Measurements from ENCODE around the gene ANO9. TPM values are rescaled to one million over a fixed set of nuclear protein-coding genes. Genes with fewer than 3 reads are reported as not detected.

ANO9 gene
- total and polyA plus RNA-seq, 4 donors, result 0.20 to 0.75 (median 0.40) TPM

- Histone ChIP-seq H3K9ac (ENCODE audit: low read depth in 1 of 2, low read length in 2 of 2) (no peak overlapping the region), H3K9me3 (ENCODE audit: control insufficient read depth in 4 of 4, low read length in 3 of 4) (no peaks in the 10 kb centered on the region), H3K36me3 (ENCODE audit: control insufficient read depth in 4 of 4, insufficient read depth in 3 of 4, low read depth in 1 of 4, low read length in 3 of 4) (peaks cover 0 to 20% (median 6%) of the 10 kb centered on the region in 4 donors), H3K27ac (ENCODE audit: low read depth in 1 of 2, low read length in 2 of 2) (no peak overlapping the region), H3K4me3 (ENCODE audit: low read depth in 1 of 3, low read length in 3 of 3) (no peak overlapping the region), H3K27me3 (ENCODE audit: control insufficient read depth in 4 of 4, insufficient read depth in 4 of 4, low read length in 3 of 4) (no peaks in the 10 kb centered on the region), H3K4me1 (ENCODE audit: control insufficient read depth in 4 of 4, insufficient read depth in 4 of 4, low read length in 3 of 4) (peaks cover 0 to 2% (median 0%) of the 10 kb centered on the region in 4 donors)
- no peak for TF ChIP-seq NR2F2 (IDR thresholded peaks at IDR 0.05)
- TF ChIP-seq FOXA2 (IDR thresholded peaks at IDR 0.05), result no peak
- no peak for TF ChIP-seq REST (IDR thresholded peaks at IDR 0.05)
- DNase-seq (ENCODE audit: low spot score), result no peak
- WGBS, result 95% methylated on average over 23 of the region's 23 CpGs
These were observed 44.4 kb upstream of the ANO9 start for GRCh38 chr11:486189-486588.

DNA sequence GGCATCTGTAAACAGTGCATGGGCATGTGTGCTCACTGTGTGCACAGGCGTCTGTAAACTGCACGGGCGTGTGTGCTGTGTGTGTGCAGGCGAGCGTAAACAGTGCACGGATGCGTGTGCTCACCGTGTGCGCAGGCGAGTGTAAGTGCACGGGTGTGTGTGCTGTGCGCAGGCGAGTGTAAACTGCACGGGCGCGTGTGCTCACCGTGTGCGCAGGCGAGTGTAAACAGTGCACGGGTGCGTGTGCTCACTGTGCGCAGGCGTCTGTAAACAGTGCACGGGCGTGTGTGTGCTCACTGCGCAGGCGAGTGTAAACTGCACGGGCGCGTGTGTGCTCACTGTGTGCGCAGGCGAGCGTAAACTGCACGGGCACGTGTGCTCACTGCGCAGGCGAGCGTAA is 42.8 kb upstream of the ANO9 start:
- WGBS, result 97% methylated on average over 38 of the region's 38 CpGs
- Histone ChIP-seq H3K4me3 (ENCODE audit: low read depth in 1 of 3, low read length in 3 of 3) (no peak overlapping the region), H3K27ac (ENCODE audit: low read depth in 1 of 2, low read length in 2 of 2) (no peak overlapping the region), H3K36me3 (ENCODE audit: control insufficient read depth in 4 of 4, insufficient read depth in 3 of 4, low read depth in 1 of 4, low read length in 3 of 4) (peaks cover 0 to 6% (median 1%) of the 10 kb centered on the region in 4 donors), H3K9ac (ENCODE audit: low read depth in 1 of 2, low read length in 2 of 2) (no peak overlapping the region), H3K27me3 (ENCODE audit: control insufficient read depth in 4 of 4, insufficient read depth in 4 of 4, low read length in 3 of 4) (no peaks in the 10 kb centered on the region), H3K9me3 (ENCODE audit: control insufficient read depth in 4 of 4, low read length in 3 of 4) (no peaks in the 10 kb centered on the region), H3K4me1 (ENCODE audit: control insufficient read depth in 4 of 4, insufficient read depth in 4 of 4, low read length in 3 of 4) (peaks cover 0 to 2% (median 0%) of the 10 kb centered on the region in 4 donors)
- DNase-seq (ENCODE audit: low spot score), result no peak
- no peak for TF ChIP-seq FOXA2 (IDR thresholded peaks at IDR 0.05)
- no peak for TF ChIP-seq SP1 (IDR thresholded peaks at IDR 0.05)
- no peak for TF ChIP-seq JUND (IDR thresholded peaks at IDR 0.05)
- TF ChIP-seq, protein P1, sequence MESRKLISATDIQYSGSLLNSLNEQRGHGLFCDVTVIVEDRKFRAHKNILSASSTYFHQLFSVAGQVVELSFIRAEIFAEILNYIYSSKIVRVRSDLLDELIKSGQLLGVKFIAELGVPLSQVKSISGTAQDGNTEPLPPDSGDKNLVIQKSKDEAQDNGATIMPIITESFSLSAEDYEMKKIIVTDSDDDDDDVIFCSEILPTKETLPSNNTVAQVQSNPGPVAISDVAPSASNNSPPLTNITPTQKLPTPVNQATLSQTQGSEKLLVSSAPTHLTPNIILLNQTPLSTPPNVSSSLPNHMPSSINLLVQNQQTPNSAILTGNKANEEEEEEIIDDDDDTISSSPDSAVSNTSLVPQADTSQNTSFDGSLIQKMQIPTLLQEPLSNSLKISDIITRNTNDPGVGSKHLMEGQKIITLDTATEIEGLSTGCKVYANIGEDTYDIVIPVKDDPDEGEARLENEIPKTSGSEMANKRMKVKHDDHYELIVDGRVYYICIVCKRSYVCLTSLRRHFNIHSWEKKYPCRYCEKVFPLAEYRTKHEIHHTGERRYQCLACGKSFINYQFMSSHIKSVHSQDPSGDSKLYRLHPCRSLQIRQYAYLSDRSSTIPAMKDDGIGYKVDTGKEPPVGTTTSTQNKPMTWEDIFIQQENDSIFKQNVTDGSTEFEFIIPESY (IDR thresholded peaks at IDR 0.05), result no peak
- TF ChIP-seq, protein P2, sequence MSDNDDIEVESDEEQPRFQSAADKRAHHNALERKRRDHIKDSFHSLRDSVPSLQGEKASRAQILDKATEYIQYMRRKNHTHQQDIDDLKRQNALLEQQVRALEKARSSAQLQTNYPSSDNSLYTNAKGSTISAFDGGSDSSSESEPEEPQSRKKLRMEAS (IDR thresholded peaks at IDR 0.05), result no peak
- TF ChIP-seq, protein P3, sequence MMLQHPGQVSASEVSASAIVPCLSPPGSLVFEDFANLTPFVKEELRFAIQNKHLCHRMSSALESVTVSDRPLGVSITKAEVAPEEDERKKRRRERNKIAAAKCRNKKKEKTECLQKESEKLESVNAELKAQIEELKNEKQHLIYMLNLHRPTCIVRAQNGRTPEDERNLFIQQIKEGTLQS (IDR thresholded peaks at IDR 0.05), result no peak
- no peak for TF ChIP-seq GABPA (IDR thresholded peaks at IDR 0.05 in 1 of 2, conservative IDR thresholded peaks at IDR 0.05 in 1 of 2)
- TF ChIP-seq HNF4G (IDR thresholded peaks at IDR 0.05), result no peak
- no peak for TF ChIP-seq FOXA1 (IDR thresholded peaks at IDR 0.05)
- TF ChIP-seq TAF1 (conservative IDR thresholded peaks at IDR 0.05), result no peak

GRCh38 chr11:479311-479710 is 37.5 kb upstream of the ANO9 start:
- no peak for DNase-seq (ENCODE audit: low spot score)
- H3K4me3 ChIP-seq (ENCODE audit: low read depth in 1 of 3, low read length in 3 of 3), result no peak overlapping the region
- TF ChIP-seq TAF1 (conservative IDR thresholded peaks at IDR 0.05) (no peak), RAD21 (IDR thresholded peaks at IDR 0.05) (no peak), GABPA (IDR thresholded peaks at IDR 0.05 in 1 of 2, conservative IDR thresholded peaks at IDR 0.05 in 1 of 2) (no peak), EGR1 (IDR thresholded peaks at IDR 0.05; ENCODE audit: low read depth in 2 of 2) (no peak), FOXA2 (IDR thresholded peaks at IDR 0.05) (no peak), HNF4A (conservative IDR thresholded peaks at IDR 0.05) (no peak), JUND (IDR thresholded peaks at IDR 0.05) (no peak), YY1 (IDR thresholded peaks at IDR 0.05) (no peak)
- TF ChIP-seq, protein P3 (IDR thresholded peaks at IDR 0.05), result no peak
- TF ChIP-seq, protein P2 (IDR thresholded peaks at IDR 0.05), result no peak
- TF ChIP-seq, protein P4, sequence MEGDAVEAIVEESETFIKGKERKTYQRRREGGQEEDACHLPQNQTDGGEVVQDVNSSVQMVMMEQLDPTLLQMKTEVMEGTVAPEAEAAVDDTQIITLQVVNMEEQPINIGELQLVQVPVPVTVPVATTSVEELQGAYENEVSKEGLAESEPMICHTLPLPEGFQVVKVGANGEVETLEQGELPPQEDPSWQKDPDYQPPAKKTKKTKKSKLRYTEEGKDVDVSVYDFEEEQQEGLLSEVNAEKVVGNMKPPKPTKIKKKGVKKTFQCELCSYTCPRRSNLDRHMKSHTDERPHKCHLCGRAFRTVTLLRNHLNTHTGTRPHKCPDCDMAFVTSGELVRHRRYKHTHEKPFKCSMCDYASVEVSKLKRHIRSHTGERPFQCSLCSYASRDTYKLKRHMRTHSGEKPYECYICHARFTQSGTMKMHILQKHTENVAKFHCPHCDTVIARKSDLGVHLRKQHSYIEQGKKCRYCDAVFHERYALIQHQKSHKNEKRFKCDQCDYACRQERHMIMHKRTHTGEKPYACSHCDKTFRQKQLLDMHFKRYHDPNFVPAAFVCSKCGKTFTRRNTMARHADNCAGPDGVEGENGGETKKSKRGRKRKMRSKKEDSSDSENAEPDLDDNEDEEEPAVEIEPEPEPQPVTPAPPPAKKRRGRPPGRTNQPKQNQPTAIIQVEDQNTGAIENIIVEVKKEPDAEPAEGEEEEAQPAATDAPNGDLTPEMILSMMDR (IDR thresholded peaks at IDR 0.05; ENCODE audit: low read depth, low read length, missing input control), result no peak

More at GRCh38 chr11:479311-479710, 37.5 kb upstream of the ANO9 start:
- Histone ChIP-seq H3K4me1 (ENCODE audit: control insufficient read depth in 4 of 4, insufficient read depth in 4 of 4, low read length in 3 of 4) (no peaks in the 10 kb centered on the region), H3K9ac (ENCODE audit: low read depth in 1 of 2, low read length in 2 of 2) (no peak overlapping the region), H3K27me3 (ENCODE audit: control insufficient read depth in 4 of 4, insufficient read depth in 4 of 4, low read length in 3 of 4) (no peaks in the 10 kb centered on the region), H3K9me3 (ENCODE audit: control insufficient read depth in 4 of 4, low read length in 3 of 4) (no peaks in the 10 kb centered on the region), H3K27ac (ENCODE audit: low read depth in 1 of 2, low read length in 2 of 2) (no peak overlapping the region), H3K36me3 (ENCODE audit: control insufficient read depth in 4 of 4, insufficient read depth in 3 of 4, low read depth in 1 of 4, low read length in 3 of 4) (no peaks in the 10 kb centered on the region)
- WGBS, result 95% methylated on average over 13 of the region's 13 CpGs

All from liver (tissue), 9 donors.